Mononuclear cell (primary cell): ENCODE measurements around the gene LRATD1. TPM values are rescaled to one million over a fixed set of nuclear protein-coding genes. Genes with fewer than 3 reads are reported as not detected.
"Not testable (repeated sequence)": the region's sequence is repeated elsewhere in the genome, so short reads cannot be mapped to it uniquely, and the experiment has no call there.

Source experiments
- H3K27me3 ChIP-seq: 2 replicates; pipeline ENCODE4 v1.6.0; 2011; ENCODE audit warnings: low read length, control low read depth; ENCODE audit not compliant: insufficient read depth
- H3K4me1 ChIP-seq: 2 replicates; pipeline ENCODE4 v1.5.1; 2011; ENCODE audit warnings: mild to moderate bottlenecking, low read length, control low read depth; ENCODE audit not compliant: insufficient read depth
- H3K4me3 ChIP-seq: 2 replicates; pipeline ENCODE4 v1.5.1; 2011; ENCODE audit warnings: mild to moderate bottlenecking, low read length, moderate library complexity
- H3K9me3 ChIP-seq: 2 replicates; pipeline ENCODE4 v1.5.1; 2011; ENCODE audit warnings: low read depth, mild to moderate bottlenecking, control low read depth, low read length
- total RNA-seq: library from RNA; depleted of rRNA; stranded (reverse); fragments of >200 nt; gene quantifications from one replicate; pipeline ENCODE4 v1.2.3, GENCODE V29; 2012

The LRATD1 gene
- total RNA-seq, 1 donor = under 0.01 TPM

DNA sequence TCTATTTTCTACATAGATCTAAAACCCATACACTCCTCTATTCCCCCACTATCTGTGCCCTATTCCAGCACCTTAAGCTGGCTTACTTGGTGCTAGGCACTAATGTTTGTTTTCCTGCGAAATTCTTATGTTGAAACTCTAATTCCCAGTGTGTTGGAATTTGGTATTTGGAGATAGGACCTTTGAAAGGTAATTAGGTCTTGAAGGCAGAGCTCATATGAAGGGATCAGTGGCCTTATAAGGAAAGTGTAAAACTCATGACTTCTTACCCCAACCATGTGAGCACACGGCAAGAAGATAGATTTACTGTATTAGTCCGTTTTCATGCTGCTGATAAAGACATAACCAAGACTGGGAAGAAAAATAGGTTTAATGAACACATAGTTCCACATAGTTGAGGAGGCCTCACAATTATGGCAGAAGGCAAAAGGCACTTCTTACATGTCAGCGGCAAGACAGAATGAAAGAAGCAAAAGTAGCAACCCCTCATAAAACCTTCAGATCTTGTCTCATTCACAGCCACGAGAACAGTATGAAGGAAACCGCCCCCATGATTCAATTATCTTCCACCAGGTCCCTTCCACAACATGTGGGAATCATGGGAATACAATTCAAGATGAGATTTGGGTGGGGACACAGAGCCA lies 10.5 kb upstream of the LRATD1 start:
- H3K9me3 ChIP-seq = no peaks in the 10 kb centered on the region

DNA sequence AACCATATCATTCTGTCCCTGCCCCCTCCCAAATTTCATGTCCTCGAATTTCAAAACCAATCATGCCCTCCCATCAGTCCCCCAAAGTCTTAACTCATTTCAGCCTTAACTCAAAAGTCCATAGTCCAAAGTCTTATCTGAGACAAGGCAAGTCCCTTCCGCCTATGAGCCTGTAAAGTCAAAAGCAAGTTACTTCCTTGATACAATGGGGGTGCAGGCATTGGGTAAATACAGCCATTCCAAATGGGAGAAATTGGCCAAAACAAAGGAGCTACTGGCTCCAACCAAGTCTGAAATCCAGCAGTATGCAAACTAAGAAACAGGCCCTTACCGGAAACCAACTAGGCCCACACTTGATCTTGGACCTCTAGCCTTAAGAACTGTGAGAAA lies 10.0 kb upstream of the LRATD1 start:
- not testable (repeated sequence) for H3K4me1 ChIP-seq, H3K27me3 ChIP-seq, H3K4me3 ChIP-seq, H3K9me3 ChIP-seq

More for the DNA sequence above, 10.5 kb upstream of the LRATD1 start:
- Histone ChIP-seq H3K4me1 (no peaks in the 10 kb centered on the region), H3K27me3 (no peaks in the 10 kb centered on the region), H3K4me3 (no peak overlapping the region)

DNA sequence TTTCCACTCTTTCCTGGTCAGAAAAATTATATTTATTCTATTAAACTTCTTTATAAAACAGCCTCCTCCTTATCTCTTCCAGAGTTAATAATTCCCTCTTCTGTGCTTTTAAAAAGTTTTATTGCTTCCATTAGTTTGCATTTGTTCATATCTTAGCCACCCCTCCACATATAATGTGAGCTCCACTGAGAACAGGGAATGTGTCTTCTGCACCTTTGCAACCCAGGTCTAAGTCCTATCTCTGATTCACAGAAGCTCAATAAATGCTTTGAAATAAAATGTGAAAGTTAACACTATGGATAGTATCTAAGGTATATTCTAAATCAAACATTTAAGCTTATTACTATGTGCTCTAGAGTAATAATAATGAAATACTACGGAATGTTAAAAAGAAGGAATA lies 9.3 kb upstream of the LRATD1 start:
- Histone ChIP-seq H3K4me3 (no peak overlapping the region), H3K27me3 (no peaks in the 10 kb centered on the region), H3K4me1 (no peaks in the 10 kb centered on the region), H3K9me3 (no peaks in the 10 kb centered on the region)

DNA sequence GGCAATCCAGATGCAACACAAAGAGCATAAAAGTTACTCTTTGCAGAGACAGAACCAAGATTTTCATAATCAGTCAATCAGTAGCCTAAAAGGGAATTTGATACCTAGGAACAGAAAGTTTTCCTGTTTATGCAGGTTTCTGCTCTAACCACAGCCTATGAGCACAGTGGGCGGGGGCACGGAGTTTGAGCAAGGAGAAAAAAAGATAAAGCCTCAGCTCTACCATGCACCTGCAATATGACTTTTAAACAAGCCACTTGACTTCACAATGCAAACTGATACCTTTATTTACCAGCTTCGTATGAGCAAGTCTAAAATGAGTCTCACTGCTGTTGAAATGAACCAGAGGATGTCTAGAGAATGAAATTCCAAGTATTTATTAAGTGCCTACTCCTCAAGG lies 5.6 kb upstream of the LRATD1 start:
- H3K4me1 ChIP-seq = no peaks in the 10 kb centered on the region
- peaks cover 12% of the 10 kb centered on the region for H3K27me3 ChIP-seq
- H3K4me3 ChIP-seq = no peak overlapping the region
- no peaks in the 10 kb centered on the region for H3K9me3 ChIP-seq

DNA sequence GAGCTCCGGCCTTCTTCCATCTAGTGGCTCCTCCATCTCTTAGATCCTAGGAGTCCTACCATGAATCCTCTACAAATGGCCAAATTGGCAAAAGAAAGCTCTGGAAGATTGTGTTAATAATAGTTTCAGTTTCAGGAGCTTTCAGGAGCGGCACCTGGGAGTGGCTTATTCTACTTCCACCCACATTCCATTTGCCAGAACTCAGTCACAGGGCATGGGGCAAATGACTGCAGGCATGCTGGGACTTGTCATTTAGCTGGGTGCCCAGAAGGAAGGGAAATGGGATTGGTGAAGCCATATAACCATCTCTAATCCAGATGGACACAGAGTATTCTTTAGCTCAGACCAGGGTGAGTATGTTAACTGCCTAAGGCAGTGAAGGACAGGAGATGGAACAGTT lies 3.6 kb upstream of the LRATD1 start:
- Histone ChIP-seq H3K9me3 (no peaks in the 10 kb centered on the region), H3K4me1 (no peaks in the 10 kb centered on the region), H3K27me3 (peaks cover 31% of the 10 kb centered on the region), H3K4me3 (no peak overlapping the region)

DNA sequence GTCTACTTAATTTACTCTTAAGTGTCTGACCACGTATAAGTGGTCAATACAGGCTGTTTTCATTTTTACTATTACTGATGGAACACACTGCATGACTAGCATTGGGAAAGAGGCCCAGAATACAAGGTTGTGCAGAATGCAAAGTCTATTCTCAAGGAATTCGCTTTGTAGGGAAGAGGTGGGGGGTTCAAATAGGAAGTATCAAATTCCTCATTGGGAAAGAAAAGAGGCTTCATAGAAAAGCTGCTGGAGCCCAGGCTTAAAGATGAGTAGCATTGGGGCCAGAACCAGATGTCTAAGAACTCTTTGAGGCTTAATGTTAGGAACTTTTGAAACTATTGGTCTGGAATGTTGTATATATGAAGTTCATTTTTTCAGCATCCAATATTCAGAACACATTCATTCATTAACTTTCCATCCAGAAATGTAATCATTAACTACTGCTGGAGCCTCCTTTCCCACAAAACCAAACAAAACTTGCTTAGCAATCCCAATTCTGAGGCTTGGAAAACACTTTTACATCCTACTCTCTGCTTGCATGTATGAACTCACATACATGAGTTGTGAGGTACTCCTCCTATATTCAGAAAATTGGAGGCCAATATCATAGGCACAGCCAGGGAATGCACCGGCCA lies 994 bp upstream of the LRATD1 start:
- H3K27me3 ChIP-seq = peaks cover 55% of the 10 kb centered on the region
- no peaks in the 10 kb centered on the region for H3K4me1 ChIP-seq
- no peak overlapping the region for H3K4me3 ChIP-seq
- H3K9me3 ChIP-seq = no peaks in the 10 kb centered on the region

DNA sequence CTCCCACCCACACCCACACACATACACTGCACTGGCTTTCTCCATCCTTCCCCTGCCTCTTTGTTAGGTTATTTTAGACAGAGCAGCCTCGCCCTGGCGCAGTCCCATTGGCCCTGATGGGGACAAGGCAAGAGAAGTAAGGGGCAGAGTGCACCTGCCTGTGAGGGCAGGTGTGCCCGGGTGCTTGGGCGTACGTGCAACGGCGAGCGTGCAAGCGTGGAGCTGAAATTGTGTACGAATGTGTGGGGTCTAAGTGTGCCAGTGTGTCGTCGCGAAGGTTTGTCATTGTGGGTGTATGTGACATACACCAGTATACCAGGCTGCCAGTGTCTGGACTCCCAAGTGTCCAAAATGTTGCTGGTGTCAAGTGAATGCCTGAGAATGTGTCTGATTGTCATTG lies 544 bp downstream of the LRATD1 start:
- Histone ChIP-seq H3K9me3 (no peaks in the 10 kb centered on the region), H3K4me3 (no peak overlapping the region), H3K4me1 (no peaks in the 10 kb centered on the region), H3K27me3 (peaks cover 68% of the 10 kb centered on the region)

DNA sequence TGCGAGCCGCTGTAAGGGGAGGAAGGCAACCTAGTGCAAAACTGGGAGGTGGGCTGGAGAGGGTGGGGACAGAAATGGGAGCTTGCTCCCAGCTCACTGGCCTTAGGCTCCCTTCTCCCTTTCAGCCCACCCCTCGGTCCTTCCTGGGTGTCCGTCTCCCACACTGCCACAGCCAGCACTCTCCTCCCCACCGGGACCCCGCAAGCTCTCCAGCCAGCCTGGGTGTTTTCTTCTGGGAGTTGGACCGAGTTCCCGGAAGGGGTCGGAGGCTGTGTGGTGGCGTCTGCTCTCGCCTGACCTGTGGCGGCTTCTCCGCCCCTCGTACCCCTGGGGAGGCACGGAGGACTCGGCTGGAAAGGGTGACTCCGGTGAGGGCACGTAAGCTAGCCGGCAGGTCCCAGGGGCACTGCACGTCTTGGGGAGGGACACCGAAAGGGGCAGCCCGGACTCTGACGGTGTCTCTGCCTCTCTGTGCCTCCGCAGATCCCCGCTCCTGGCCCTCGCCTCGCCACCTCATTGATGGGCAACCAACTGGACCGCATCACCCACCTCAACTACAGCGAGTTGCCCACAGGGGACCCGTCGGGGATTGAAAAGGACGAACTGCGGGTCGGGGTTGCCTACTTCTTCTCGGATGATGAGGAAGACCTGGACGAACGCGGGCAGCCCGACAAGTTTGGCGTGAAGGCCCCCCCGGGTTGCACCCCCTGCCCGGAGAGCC lies 1.1 kb downstream of the LRATD1 start:
- no peaks in the 10 kb centered on the region for H3K4me1 ChIP-seq
- no peaks in the 10 kb centered on the region for H3K9me3 ChIP-seq
- H3K4me3 ChIP-seq = no peak overlapping the region
- H3K27me3 ChIP-seq = peaks cover 68% of the 10 kb centered on the region

DNA sequence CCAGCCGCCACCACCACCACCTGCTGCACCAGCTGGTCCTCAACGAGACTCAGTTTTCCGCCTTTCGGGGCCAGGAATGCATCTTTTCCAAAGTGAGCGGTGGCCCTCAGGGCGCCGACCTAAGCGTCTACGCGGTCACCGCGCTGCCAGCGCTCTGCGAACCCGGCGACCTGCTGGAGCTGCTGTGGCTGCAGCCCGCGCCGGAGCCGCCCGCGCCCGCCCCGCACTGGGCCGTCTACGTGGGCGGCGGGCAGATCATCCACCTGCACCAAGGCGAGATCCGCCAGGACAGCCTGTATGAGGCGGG lies 1.6 kb downstream of the LRATD1 start:
- Histone ChIP-seq H3K9me3 (no peaks in the 10 kb centered on the region), H3K4me3 (no peak overlapping the region), H3K27me3 (peaks cover 68% of the 10 kb centered on the region), H3K4me1 (no peaks in the 10 kb centered on the region)

DNA sequence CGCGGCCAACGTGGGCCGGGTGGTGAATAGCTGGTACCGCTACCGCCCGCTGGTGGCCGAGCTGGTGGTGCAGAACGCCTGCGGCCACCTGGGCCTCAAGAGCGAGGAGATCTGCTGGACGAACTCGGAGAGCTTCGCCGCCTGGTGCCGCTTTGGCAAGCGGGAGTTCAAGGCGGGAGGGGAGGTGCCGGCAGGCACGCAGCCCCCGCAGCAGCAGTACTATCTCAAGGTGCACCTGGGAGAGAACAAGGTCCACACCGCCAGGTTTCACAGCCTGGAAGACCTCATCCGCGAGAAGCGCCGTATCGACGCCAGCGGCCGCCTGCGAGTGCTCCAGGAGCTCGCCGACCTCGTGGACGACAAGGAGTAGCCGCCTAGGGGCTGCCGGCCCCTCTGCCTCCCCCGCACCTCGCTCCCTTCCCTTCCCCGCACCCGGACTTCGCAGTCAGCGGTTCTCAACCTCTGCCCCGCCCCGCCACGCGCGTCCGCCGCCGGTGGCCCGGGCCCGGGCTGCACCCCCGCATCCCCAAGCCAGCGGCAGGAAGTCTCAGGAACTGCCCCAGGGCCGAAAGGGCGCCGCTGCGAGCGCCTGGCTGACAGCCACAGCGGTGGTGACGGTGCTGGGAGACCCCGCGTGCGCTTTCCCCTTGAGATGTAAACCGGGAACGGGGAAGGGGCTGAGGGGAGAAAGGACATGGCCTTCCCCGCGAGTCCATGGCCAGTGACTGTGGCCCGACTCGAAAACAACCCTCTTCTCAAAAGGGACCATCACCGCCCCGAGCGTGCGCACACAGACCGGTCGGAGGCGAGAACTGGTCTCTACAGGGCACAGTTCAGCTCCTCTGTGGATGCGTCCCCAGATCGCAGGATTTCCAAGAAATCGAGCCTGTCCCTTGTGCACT lies 2.2 kb downstream of the LRATD1 start:
- H3K4me1 ChIP-seq = no peaks in the 10 kb centered on the region
- H3K27me3 ChIP-seq = peaks cover 68% of the 10 kb centered on the region
- H3K4me3 ChIP-seq = no peak overlapping the region
- H3K9me3 ChIP-seq = no peaks in the 10 kb centered on the region

DNA sequence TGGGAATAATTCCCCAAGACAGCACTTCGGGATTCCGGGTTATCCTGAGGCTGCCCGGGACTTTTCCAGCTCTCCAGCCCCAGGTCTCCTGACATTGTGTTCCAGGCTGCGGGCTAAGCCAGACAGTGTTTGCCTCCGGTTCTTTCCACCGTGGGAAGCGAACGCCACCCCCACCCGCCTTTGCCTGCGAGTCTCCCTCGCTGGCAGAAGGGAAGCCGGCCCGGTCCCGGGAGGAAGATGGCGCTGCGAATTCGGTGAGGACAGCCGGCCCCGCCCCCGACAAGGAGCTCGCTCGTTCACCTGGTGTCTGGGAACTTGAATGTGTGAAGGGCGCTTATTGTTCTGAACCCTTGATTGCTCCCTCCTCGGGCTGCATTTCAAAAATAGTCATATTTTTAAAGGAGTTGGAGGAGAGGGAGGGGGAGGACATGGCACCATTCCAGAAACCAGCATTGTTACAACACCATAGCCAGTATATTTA lies 2.9 kb downstream of the LRATD1 start:
- peaks cover 66% of the 10 kb centered on the region for H3K27me3 ChIP-seq
- no peaks in the 10 kb centered on the region for H3K9me3 ChIP-seq
- no peak overlapping the region for H3K4me3 ChIP-seq
- no peaks in the 10 kb centered on the region for H3K4me1 ChIP-seq

DNA sequence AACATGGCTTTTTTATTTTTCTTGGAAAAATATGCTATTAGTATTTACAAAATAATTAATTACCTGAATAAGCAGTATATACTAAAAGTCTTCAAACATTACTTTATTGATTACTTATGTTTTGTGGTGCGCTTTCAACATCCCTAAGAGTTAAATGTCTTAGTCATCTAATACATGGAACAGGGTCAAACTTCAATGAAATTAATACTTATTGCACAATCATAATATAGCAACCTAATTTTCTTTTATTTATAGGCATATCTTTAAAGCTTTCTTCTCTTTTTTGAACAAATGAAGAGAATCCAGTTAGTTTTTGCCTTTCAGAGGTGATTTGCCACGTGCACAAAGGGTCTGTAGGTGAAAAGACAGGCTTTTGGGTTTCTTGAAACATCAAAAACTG lies 6.0 kb downstream of the LRATD1 start:
- peaks cover 41% of the 10 kb centered on the region for H3K27me3 ChIP-seq
- H3K4me1 ChIP-seq = no peaks in the 10 kb centered on the region
- H3K9me3 ChIP-seq = no peaks in the 10 kb centered on the region
- H3K4me3 ChIP-seq = no peak overlapping the region

DNA sequence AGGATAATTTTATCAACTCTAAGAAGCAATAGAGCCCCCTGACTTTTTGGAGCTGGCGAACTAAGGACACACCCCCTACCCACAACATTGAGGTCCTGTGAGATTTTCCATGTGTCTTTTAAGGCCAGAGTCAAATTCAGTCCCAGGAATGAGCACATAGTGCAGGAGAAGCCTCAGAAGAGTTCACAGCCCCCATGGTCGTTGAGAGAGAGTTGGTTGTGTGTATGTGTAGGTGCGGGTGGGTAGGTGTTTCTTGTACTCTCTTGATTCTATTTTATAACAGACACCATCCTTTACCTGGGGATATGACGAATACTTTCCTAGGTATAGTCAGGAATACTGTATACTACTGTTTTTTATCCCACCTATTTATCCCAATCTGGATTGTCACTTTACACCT lies 8.6 kb downstream of the LRATD1 start:
- no peak overlapping the region for H3K4me3 ChIP-seq
- H3K9me3 ChIP-seq = no peaks in the 10 kb centered on the region
- peaks cover 17% of the 10 kb centered on the region for H3K27me3 ChIP-seq
- no peaks in the 10 kb centered on the region for H3K4me1 ChIP-seq

DNA sequence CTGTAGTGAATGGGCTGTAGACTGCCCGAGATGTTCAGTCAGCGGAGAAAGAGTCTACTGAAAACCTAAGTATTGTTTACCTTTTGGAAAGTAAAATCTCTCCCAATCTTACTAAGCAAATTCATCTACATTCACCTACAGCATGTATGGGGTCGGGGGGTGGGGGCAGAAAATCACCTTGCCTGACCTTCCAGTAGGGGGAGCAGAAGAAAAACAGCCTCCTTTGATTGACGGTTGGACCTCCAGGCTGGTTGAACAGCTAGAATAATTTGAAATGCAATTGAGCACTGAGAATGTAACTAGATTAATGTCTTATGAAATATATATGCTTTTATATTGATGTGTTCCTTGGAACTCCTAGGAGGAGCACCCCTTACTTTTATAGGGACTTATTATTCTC lies 10.0 kb downstream of the LRATD1 start:
- no peaks in the 10 kb centered on the region for H3K4me1 ChIP-seq

DNA sequence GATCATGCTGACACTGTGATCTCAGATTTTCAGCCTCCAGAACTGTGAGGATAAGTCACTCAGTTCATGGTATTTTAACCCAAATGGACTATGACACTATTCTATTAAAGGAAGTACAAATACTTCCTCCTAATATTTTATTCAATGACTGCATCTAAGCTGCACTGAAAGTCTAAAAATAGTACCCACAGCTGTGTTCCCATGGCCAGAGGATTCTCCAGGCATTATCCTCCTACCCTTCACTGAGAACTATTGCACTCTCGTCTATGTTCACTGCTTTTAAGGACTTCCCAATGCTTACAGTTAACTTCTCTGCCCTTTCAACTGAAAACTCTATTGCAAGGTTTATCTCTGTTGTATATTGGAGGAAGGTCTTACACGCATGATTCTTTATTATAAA lies 15.2 kb downstream of the LRATD1 start:
- H3K4me1 ChIP-seq = no peaks in the 10 kb centered on the region
- H3K27me3 ChIP-seq = no peaks in the 10 kb centered on the region
- H3K9me3 ChIP-seq = no peaks in the 10 kb centered on the region
- H3K4me3 ChIP-seq = no peak overlapping the region

More for the DNA sequence above, 10.0 kb downstream of the LRATD1 start:
- peaks cover 4% of the 10 kb centered on the region for H3K27me3 ChIP-seq
- H3K4me3 ChIP-seq = no peak overlapping the region
- H3K9me3 ChIP-seq = no peaks in the 10 kb centered on the region
